Activated gamma-delta T cell treated with Interleukin-2 at 50 U/mL for 16 hours (primary cell): Measurements from ENCODE around the gene SCMH1.
"Not testable (repeated sequence)": the region's sequence is repeated elsewhere in the genome, so short reads cannot be mapped to it uniquely, and the experiment has no call there.

Experiments used
- DNase-seq: peaks from one replicate; pipeline ENCODE4 v3.0.0-alpha.2; 2020

Gene SCMH1

DNA sequence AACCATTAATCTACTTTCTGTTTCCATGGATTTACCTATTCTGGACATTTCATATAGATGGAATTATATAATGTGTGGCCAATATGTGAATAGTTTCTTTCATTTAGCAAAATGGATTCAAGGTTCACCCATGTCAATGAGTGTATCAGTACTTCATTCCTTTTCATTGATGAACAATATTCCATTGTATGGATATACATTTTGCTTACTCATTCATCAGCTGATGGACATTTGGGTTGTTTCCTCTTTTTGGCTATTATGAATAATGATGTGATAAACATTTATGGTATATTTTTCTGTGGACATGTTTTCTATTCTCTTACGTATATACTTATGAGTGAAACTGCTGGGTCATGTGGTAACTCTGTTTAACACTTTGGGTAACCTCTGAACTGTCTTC lies 97.8 kb downstream of the SCMH1 start:
- DNase-seq: no peak

DNA sequence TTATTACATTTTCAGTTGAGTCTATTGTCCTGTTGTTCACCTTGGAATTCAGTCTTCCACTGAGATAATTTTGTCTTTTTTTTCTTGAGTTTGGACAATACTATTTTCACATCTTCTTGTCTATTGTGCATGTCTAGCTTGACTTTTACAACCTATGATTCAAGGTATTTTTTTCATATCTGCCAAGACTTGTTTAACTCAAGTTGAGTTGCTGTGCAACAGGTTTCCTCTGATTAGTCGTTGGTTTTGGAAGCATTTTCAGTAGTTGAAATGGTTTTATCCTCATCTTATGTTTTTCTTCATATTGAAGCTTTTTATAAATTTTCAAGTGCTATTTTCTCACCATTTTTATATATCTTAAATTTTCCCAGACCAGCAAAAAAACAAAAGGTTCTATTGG lies 103.6 kb downstream of the SCMH1 start:
- DNase-seq: no peak

GRCh38 chr1:41135196-41135947 lies 106.7 kb downstream of the SCMH1 start:
- no peak for DNase-seq

DNA sequence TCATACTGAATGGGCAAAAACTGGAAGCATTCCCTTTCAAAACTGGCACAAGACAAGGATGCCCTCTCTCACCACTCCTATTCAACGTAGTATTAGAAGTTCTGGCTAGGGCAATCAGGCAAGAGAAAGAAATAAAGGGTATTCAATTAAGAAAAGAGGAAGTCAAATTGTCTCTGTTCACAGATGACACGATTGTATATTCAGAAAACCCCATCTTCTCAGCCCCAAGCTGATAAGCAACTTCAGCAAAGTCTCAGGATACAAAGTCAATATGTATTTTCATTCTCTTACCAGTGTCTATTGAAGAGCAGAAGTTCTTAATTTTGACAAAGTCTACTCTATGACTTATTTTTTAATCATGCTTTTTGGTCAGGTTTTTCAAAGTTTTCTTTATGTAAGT lies 107.8 kb downstream of the SCMH1 start:
- DNase-seq: not testable (repeated sequence)

- DNase-seq: no peak
Measured at GRCh38 chr1:41122851-41123518, 119.1 kb downstream of the SCMH1 start.

- DNase-seq: no peak
Measured at GRCh38 chr1:41122148-41122547, 120.0 kb downstream of the SCMH1 start.

GRCh38 chr1:41118645-41119044 lies 123.5 kb downstream of the SCMH1 start:
- DNase-seq: no peak

GRCh38 chr1:41117241-41117640 lies 124.9 kb downstream of the SCMH1 start:
- DNase-seq: not testable (repeated sequence)

DNA sequence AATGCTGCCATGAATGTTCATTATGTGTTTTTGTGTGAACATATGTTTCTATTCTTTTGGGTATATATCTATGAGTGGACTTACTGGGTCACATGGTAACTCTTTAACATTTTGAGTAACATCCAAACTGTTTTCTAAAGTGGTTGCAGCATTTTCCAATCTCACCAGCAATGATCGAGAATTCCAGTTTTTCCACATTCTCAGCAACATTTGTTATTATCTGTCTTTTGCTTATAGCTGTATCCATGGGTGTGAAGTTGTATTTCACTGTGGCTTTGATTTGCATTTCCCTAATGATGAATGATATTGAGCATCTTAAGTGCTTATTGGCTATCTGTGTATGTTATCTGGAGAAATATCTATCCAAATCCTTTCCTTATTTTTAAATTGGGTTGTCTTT lies 131.4 kb downstream of the SCMH1 start:
- no peak for DNase-seq

- no peak for DNase-seq
Measured at GRCh38 chr1:41110286-41110685, 131.8 kb downstream of the SCMH1 start.

DNA sequence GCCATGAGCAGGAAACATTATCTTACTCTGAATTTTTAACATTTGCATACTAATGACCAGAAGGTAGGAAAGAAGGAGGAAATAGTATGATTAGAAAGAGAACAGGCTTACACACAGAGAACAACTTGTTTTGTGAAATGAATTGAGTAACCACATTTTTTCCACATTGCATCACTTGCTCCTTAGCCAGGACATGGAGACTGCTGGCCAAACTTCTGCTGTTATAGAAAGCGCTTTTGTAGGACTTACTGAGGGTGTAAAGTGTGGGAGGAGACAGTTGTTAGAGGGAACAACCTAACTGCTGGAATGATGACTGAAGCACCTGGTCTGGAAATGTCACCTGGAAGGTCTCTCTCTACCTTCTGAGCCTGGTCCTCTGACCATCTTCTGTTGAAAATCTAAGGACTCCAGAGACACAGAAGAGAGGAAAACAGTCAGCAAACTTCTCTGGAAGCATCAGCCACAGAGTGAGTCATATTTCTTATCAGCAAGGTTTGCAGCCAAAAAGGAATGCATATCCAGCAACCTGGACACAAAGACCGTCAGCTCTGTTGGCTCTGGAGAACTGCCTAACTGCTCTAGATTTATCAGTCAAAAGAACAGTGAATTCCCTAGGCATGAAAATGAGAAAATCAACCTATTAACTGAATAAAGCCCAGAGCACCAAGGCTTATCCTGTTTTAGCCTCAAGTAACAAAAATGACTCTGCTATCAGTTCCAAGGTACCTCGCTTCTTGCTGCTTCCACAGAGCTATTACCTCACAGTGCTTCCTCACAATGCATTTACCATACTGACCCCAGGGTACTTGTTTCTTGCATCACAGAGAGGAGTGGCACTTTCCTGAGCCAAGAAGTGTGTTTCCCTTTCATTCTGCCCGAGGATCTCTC lies 132.6 kb downstream of the SCMH1 start:
- no peak for DNase-seq

DNA sequence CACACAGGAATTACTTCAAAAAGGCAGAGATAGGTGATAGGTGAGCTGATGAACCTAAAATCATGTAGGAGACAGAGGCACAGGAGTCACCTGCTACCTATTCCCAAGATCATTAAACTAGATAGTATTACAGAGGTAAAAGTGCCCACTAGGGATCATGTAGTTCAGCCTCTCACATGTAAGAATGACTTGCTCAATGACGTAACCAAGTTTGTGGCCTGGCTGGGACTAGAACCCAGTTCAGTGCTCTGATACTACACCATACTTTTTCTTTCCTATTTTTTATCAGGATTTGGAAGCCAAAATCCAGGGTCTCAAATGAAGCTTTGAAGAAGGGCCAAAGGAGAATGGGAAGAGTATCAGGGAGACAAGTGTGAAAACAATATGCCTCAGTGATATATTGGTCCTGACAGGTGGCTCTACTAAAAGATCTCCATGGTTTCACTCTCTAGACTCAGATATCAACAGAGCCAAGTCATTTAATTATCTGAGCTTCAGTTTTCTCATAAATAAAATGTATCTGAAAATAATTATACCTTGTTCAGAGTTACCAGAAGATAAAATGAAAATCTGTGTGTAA lies 133.3 kb downstream of the SCMH1 start:
- no peak for DNase-seq

GRCh38 chr1:41103766-41104165 lies 138.3 kb downstream of the SCMH1 start:
- no peak for DNase-seq

GRCh38 chr1:41102653-41103052 lies 139.5 kb downstream of the SCMH1 start:
- no peak for DNase-seq

DNA sequence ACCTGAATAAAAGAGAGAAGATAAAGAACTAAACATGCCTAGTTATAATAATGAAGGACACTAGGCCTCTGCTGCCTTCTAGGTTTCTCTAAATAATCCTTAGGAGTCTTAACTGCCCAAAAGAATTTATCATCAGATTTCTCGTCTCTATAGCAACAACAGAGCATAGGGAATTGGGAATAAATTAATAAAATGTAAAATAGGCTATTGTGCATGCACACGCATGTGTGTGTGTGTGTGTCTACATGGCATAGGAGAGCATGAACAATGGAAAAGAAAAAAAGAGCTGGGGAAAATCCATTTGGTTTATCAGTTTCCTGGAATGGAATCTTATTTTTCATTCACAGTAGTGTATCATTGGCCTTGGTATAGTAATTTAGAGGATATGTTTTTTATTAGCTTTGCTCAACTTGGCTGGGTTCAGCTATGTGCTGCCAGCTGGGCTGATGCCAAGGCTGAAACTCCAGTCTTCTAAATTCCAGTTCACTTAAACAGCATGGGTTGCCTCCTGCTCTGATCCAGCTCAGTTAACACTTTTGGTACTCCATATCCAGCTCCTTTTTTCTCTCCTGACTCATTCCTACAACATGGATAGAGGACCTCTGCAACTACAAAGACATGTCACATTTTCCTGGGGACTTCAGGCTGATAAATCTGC lies 140.0 kb downstream of the SCMH1 start:
- DNase-seq: no peak

- DNase-seq: no peak
Measured at GRCh38 chr1:41101076-41101475, 141.0 kb downstream of the SCMH1 start.

GRCh38 chr1:41100170-41100569 lies 141.9 kb downstream of the SCMH1 start:
- no peak for DNase-seq

DNA sequence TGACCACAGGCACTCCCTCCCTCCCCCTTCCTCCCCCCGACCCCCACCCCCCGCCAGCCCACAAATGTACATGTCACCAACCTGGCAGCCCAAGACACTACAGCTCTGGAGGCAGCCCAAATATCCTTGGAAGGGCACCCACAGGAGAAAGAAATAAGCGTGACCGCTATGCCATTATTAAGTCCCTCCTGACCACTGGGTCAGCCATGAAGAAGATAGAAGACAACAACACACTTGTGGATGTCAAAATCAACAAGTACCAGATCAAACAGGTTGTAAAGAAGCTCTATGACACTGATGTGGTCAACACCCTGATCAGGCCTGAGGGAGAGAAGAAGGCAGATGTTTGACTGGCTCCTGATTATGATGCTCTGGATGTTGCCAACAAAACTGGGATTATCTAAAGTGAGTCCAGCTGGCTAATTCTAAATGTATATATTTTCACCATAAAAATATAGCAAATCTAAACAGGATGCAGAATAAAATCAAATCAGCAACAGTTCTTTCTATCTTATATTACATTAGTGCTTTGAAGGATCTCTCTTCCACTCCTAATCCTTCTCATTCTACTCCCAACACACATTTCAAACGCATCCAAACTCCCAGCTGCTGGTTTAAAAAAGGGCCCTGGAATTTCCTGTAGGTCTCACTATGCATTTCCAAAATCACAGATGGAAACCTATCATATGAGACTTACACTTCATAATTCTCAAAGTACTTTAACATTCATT lies 143.2 kb downstream of the SCMH1 start:
- DNase-seq: no peak

- DNase-seq: no peak
Measured at GRCh38 chr1:41097105-41097504, 145.0 kb downstream of the SCMH1 start.

DNA sequence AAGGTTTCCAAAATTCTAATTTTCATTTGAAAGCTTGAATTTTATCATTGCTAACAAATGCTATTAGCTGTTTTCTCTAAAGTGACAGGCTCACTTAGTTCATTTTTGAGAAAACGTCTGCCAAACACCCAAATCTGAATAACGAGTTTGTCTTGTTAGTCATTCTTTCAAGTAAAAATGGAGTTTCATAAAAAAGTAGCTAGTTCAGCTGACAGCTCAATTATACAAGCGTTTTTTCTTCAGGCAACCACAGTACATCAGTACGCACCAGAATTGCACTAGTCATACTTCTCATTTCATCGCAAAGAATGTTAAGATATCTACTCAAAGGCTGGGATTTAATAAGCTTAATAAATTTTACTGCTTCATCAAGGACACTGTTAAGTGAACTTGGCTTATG lies 148.3 kb downstream of the SCMH1 start:
- DNase-seq: no peak

DNA sequence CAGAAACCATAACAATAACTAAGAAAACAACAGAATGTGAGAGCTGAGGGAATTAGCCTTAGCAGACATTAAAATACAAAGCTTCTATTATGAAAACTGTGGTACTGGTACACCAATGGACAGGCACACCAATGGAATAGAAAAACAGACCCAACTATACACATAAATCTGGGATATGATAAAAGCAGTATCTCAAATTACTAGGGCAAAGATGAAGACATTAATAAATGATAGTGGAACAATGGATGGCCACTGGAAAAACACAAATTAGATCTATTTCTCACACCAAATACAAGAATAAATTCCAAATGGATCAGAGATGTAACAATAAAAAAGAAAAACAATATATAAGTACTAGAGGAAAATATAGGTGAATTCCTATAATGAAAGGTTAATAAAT lies 155.2 kb downstream of the SCMH1 start:
- no peak for DNase-seq

- DNase-seq: no peak
Measured at GRCh38 chr1:41078616-41079015, 163.5 kb downstream of the SCMH1 start.
